ENCODE results near the gene ZNF469.

GRCh38 chr16:88345721-88346560 is 36.8 kb upstream of the ZNF469 start:
- no peak for TF ChIP-seq RAD21 (CRISPR knock-in tag; conservative IDR thresholded peaks at IDR 0.05 in 1 of 2, IDR thresholded peaks at IDR 0.05 in 1 of 2)
- TF ChIP-seq ZBTB33 (CRISPR knock-in tag; IDR thresholded peaks at IDR 0.05), result no peak
- TF ChIP-seq SNAPC5 (CRISPR knock-in tag; IDR thresholded peaks at IDR 0.05), result no peak
- TF ChIP-seq, protein P1, sequence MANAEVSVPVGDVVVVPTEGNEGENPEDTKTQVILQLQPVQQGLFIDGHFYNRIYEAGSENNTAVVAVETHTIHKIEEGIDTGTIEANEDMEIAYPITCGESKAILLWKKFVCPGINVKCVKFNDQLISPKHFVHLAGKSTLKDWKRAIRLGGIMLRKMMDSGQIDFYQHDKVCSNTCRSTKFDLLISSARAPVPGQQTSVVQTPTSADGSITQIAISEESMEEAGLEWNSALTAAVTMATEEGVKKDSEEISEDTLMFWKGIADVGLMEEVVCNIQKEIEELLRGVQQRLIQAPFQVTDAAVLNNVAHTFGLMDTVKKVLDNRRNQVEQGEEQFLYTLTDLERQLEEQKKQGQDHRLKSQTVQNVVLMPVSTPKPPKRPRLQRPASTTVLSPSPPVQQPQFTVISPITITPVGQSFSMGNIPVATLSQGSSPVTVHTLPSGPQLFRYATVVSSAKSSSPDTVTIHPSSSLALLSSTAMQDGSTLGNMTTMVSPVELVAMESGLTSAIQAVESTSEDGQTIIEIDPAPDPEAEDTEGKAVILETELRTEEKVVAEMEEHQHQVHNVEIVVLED (CRISPR knock-in tag; IDR thresholded peaks at IDR 0.05), result no peak
- TF ChIP-seq, protein P2, sequence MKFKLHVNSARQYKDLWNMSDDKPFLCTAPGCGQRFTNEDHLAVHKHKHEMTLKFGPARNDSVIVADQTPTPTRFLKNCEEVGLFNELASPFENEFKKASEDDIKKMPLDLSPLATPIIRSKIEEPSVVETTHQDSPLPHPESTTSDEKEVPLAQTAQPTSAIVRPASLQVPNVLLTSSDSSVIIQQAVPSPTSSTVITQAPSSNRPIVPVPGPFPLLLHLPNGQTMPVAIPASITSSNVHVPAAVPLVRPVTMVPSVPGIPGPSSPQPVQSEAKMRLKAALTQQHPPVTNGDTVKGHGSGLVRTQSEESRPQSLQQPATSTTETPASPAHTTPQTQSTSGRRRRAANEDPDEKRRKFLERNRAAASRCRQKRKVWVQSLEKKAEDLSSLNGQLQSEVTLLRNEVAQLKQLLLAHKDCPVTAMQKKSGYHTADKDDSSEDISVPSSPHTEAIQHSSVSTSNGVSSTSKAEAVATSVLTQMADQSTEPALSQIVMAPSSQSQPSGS (CRISPR knock-in tag; IDR thresholded peaks at IDR 0.05), result no peak
- no peak for TF ChIP-seq MED1 (CRISPR knock-in tag; IDR thresholded peaks at IDR 0.05; ENCODE audit: borderline replicate concordance)
- TF ChIP-seq, protein P3, sequence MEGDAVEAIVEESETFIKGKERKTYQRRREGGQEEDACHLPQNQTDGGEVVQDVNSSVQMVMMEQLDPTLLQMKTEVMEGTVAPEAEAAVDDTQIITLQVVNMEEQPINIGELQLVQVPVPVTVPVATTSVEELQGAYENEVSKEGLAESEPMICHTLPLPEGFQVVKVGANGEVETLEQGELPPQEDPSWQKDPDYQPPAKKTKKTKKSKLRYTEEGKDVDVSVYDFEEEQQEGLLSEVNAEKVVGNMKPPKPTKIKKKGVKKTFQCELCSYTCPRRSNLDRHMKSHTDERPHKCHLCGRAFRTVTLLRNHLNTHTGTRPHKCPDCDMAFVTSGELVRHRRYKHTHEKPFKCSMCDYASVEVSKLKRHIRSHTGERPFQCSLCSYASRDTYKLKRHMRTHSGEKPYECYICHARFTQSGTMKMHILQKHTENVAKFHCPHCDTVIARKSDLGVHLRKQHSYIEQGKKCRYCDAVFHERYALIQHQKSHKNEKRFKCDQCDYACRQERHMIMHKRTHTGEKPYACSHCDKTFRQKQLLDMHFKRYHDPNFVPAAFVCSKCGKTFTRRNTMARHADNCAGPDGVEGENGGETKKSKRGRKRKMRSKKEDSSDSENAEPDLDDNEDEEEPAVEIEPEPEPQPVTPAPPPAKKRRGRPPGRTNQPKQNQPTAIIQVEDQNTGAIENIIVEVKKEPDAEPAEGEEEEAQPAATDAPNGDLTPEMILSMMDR (IDR thresholded peaks at IDR 0.05 in 2 of 3, conservative IDR thresholded peaks at IDR 0.05 in 1 of 3; ENCODE audit: insufficient read depth in 2 of 3, low read depth in 1 of 3, low read length in 3 of 3), result no peak
- no peak for TF ChIP-seq NCOA2 (IDR thresholded peaks at IDR 0.05; ENCODE audit: partially characterized antibody in 2 of 2)
- TF ChIP-seq TCF7L2 (IDR thresholded peaks at IDR 0.05; ENCODE audit: low read depth, low read length), result no peak

Measured in K562 (cell line).